GM21786 (cell line): ENCODE measurements around the gene RFTN1.

Experiments
- ATAC-seq: cut with Tn5 transposase; IDR thresholded peaks from one replicate; pipeline ENCODE4 v1.9.1; 2021; ENCODE audit not compliant: unreplicated experiment

The RFTN1 gene

DNA sequence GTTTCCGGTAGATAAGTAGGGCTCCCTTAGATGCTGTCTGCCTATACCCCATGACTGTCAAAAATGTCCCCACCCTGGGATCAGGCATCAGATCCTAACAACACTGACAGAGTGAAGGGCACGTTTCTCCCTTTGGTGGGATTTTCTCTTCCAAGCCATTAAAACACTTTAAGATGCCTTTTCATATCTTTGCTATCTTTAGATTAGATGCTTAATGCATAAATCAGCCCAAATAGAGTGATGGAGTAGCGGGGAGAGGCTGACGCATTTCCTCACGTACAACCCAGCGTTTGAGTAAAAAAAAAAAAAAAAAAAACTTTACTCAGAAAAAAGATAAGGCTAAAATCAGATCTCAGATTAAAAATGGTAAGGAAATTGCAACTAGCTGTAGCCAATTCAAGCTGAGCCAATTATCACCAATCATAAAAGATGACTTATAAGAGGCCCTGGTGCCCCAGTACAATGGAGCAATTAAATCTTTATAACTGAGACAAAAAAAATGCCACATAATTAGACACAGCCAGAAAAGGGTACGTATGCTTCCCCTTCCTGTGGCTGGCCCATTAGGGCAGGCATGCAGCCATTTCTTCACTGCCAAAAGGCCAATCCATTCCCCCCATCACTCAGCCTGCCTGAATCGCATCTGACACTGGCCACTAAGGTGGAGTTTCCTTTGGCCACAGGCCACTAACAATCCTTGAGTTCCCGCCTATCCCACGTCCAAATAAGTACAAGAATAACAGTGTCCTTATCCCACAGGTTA is 45.0 kb downstream of the RFTN1 start:
- ATAC-seq, result no peak

DNA sequence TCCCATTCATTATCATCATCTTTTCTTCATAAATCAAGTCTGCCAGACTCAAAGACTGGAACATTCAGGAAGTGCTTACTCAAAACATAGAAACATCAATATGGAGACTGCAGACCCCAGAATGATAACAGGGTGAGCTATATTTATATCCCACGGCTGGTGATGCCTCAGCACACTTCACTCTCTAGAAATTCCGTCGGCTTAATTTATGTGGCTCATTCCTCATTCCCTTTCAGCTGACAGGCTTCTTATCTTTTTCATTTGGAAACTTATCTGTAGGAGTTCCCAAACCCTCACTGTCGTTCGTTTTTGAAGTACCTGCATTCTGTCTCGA is 45.5 kb downstream of the RFTN1 start:
- no peak for ATAC-seq

DNA sequence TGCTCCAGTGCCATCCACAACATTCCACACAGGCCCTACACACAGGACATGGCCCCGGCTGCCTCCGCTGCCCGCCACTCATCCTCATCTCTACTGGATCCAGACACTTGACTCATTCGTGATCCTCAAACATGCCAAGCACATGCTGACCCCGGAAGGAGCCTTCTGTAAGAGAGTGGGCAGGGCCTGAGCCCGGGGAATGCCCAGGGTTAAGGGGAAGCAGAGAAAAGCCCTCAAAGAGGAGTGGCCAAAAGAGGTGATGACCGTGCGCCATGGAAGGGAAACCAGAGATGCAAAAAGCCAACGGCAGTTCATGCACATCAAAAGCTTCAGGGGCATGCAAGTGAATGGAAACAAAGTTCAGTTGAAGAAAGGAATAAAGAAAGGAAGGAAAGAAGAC is 46.1 kb downstream of the RFTN1 start:
- peak; percentile 90 for ATAC-seq

DNA sequence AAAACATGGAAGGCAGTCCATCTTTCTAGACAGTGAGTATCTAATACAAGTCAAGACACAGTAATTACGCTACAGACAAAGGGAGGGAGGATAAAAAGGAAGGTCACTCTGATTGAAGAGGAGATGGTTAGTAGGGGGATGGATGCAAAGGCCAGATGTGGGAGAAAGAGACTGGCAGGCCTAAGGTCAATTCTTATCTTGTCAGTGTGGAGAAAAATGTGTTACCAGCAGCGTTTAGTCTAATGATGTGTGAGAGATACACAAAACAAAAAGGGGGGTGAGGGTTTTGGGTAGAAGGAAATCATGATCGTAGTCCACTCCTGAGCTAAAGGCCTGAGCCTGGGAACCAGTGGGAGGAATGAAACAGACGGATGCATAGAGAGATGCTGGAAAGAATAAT is 46.7 kb downstream of the RFTN1 start:
- no peak for ATAC-seq

DNA sequence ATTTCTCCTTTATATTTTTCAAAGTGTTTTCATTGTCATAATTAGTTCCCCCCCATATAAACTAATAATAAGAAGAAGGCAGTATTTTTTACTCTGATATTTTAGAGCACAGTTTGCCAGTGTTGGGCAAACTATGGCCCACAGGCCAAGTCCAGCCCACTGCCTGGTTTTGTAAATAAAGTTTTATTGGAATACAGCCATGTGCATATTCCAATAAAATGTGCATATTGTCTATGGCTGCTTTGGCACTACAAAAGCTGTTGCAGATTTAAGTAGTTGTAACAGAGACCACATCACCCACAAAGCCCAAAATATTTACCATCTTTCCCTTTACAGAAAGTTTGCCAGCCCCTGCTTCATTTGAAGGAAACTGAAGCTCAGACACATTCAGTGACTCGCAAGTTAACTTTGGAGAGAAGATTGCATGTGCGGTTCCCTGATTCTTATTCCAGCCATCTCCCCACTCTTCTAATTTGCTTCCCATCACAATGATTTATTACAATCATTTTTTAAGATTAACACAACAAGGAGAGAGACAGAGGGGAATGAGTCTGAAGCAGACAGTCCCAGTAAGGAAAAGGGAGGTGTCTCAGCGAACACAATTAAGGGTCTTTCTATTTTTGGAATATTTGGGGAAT is 48.9 kb downstream of the RFTN1 start:
- no peak for ATAC-seq

DNA sequence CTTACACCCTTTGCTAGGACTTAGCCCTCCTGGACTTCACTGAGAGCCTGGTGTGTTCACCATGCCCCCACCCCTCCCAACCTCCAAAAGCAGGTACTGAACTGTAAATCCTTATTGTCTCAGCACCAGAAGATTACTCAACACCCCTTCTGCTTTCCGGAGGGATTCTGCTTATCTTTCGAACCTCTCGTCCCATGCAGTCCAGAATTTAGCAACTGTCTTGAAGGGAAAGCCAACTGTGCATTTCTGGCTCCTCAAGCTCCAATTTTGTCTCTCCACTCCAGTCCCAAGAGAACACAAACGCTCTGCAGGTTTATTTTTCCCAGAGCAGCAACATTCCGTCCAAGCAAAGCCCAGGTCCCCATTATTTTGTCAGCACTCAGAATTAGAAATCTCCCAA is 49.6 kb downstream of the RFTN1 start:
- ATAC-seq, result no peak

DNA sequence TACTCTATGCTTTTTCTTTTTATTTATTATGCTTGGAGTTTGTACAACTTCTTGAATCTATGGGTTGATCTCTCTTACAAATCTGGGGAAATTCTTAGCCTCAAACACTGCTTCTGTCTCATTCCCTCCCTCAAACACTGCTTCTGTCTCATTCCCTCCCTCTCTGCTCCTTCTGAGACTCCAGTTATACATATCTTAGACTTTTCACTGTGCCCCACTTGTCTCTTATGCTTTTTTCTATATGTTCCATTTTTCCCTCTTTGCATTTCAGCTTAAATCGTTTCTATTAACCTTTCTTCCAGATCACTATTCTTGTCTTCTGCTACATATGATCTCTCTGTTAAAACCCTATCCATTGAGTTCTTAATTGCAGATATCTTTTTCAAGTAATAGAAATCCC is 50.4 kb downstream of the RFTN1 start:
- ATAC-seq, result no peak

DNA sequence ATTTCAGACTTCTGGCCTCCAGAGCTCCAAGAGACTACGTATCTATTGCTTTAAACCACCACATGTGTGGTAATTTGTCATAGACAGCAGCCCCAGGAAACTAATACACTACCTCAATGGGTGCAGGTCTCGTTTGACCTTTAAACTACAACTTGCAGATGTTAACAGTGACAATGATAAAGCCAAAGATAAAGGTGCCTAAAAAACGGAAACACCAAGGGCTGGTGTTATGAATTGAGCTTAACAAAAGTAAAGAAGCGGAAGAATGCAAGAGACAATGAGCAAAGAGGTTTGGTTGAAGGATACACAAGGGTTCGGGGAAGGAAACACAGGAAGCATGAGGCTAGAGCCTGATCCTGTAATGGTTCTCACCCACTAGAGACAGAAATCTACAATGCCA is 50.8 kb downstream of the RFTN1 start:
- ATAC-seq, result no peak

DNA sequence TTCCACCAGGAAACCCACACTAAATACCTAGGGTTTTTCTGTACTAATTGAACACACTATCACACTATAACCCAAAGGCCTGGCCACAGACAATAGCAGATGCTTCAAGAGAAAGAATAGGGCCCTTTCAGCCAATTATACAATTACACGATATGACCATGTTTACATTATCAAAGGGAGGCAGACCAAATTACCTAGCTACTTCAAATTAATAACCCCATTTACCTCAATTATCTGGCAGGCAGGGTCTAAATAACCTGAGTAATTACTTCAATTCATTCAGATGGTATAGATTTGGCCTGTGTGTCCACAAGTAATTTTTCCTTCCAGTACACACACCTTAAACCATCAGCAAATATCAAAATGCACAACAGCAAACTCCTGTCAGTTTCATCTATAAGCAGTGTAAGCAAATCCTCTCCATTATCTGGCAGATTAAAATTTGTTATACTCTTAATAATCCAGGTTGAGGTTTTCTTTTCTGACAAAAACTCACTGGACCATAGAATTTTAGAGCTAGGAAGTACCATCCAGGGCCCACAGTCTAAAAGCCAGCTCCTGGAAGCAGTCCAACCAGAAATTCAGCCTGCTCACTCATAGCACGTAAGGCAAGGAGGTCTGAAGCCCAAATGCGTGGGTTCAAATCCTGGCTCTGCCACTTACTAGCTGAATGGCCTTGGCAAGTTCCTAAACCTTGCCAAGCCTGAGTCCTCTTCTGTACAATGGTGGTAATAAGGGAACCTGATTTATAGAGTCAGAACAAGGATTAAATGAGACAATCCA is 51.8 kb downstream of the RFTN1 start:
- no peak for ATAC-seq

DNA sequence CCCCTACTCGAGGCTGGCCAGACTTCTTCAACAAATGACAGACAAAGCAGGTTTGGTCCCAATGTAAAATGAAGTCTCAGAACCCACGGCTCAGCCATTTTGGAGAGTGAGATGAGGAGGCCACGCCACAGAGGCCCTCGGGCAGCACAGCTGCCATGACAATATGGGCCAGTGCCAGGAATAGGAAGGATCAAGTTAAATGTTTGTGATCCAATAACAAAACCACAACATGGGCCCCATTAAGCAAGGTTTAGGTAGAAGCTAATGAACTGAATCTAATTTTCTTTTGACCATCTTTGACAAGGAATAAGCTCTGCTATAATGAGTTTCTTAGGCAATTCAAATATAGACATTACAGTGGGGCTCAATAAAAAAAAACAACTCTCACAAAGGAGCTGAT is 52.6 kb downstream of the RFTN1 start:
- ATAC-seq, result no peak

DNA sequence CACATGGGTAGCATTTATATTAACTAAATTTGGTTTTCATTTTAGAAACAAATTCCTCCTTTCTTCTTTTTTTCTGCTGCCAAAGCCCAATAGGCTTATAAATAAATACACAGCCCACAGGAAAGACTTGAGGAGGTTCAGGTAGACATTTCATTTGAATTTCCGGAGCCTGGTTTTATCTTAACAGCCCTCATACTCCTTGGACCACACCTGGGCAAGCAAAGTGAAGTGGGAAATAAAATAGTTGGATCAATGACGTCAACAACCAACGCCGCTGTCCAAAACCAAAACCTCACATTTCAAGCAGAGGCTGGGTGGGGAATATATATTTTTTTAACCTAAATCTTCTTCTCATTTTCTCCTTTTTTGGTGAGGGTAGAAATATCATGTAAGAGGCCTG is 53.2 kb downstream of the RFTN1 start:
- ATAC-seq, result no peak

DNA sequence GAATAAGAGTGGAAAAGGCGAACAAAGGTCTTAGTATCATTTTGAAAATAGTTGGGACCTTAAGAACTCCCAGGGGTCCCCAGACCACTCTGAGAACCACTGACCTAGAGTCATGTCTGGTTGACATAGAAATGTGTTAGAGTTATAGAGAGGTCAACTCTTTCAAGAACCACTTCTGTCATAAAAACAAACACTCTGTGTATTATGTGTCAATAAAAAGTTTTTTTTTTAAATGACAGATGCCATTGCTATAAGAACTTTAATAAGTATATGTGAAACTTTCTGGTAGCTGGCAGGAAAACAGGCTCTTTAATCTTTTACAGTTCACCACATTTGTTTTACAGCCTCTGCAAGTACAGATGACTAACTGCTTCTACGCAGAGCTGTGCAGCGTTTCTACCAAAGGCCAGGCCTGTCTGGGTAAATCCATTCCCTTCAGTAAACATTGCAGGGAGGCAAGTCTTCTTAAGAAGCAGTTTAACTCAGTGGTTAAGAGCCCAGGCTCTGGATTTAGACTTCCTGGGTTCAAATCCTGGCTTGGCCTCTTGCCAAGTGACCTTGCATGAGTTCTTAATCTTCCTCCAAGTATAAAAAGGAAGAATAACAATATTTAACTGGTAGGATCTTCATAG is 56.6 kb downstream of the RFTN1 start:
- no peak for ATAC-seq

DNA sequence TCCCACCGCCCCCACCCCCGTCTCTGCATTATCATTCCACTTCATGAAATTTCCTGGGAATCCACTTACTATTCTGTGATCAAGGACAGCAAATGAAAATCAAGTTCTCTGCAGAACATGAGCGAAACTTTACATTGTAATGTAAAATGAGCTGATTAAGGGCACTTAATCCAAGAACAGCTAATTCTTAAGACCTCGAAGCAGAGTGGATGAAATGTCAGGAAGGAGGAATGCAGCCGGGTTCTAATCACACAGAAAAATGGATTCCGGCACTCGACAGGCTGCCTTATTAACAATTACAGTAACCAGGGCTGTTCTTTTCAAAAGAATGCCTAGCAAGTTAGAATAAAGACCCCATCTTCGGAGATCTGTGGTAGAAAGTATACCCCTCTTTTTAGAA is 57.5 kb downstream of the RFTN1 start:
- no peak for ATAC-seq

DNA sequence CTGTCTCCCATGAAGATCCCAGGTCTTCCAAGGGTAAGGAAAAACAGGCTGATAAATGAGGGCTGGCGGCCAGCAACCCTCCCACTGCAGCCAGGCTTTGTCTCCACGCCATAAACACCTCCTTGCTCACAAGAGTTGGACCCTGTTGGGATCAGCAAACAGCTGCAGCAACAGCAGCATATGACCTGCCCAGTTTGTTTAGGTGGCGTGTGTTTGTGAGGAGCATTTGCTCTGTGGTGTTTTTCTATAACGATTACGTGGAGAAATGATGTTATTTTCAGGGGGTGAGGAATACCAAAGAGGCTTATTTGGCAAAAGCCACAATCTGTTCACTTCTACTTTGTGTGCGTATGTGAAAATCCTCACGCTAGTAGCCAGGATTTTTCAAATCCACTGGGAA is 58.5 kb downstream of the RFTN1 start:
- ATAC-seq, result no peak

DNA sequence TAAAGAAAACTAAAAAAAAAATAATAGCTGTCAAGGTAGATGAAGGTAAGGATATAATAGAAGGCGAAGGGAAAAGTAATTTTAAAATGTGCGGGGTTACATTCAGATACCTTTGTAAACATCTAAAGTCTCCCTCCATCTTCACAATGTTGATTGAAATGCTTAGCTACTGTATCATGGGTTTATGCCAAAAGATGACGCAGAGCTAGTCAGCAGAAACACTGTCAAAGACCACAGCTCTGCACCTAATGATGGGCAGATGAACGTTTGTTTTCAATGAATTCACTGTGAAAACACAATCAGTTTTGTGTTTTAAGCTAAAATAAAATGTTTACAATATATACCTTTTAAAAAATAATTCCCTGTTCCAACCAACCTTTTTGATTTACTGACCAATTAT is 61.2 kb downstream of the RFTN1 start:
- ATAC-seq, result no peak

DNA sequence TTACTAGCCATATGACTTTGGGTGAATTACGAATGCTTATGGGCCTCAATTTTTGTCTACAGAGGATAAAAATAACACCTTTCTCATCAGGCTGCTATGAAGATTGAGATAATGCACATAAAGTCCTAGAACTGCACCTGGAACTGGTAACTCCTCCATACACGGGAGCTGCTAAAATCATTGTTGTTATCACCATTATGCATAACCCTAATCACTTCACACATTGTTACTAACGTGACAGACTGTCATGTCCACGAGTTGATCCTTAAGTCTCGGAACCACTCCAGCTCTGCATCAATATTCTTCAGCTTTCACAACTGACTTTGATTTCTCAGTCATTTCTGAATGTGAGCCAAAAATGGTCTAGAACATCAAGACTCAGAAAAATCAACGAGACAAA is 64.1 kb downstream of the RFTN1 start:
- no peak for ATAC-seq

DNA sequence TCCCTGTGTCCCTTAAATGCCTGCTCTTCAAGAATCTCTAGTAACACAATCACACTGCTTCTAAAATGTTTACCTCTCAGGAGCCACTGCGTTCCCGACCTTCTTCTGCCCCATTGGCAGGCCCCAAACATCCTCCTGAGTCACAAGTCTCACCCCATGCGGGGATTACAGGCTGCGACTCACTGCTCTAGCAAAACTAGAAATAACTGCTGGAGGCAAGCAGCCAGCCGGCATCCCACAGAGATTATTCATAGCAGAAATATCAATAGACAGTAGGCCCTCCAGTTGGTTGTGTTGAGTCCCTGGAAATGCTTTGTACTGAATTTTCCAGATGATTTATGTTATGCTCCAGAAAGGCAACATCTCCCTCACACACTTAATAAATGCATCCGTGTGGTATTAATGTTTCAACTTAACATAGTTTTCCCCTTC is 64.8 kb downstream of the RFTN1 start:
- ATAC-seq, result peak; percentile 41

DNA sequence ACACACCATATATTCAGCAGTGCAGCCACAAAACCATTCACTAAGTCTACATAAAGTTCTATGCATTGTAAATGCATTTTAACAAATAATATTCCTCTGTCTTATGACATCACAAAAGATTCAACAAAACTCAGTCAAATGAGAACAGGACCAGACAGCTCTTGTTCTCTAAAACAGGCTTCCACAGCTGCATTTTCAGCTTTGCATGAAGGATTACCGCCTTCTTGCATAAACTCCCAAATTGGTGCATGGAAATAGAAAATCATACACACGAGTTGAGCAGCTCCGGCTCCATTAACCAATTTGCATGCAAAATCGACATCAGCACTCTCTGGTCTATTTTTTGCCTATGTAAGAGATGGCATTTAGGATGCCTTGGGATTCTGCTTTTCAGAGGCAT is 66.4 kb downstream of the RFTN1 start:
- ATAC-seq, result no peak

DNA sequence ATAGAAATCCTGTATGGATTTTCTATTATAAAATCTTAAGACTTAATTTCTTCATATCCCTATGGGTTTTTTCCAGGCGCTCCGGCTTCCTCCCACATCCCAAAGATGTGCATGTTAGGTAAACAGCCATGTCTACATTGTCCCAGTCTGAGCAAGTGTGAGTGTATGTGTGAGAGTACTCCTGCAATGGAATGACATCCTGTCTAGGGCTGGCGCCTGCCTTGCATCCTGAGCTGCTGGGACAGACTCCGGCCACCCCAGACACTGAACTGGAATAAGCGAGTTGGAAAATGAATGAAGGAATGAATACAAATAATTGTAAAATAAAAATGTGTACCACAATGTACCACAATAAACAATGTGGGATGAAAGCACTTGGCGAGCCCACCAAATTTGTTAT is 69.2 kb downstream of the RFTN1 start:
- ATAC-seq, result no peak

DNA sequence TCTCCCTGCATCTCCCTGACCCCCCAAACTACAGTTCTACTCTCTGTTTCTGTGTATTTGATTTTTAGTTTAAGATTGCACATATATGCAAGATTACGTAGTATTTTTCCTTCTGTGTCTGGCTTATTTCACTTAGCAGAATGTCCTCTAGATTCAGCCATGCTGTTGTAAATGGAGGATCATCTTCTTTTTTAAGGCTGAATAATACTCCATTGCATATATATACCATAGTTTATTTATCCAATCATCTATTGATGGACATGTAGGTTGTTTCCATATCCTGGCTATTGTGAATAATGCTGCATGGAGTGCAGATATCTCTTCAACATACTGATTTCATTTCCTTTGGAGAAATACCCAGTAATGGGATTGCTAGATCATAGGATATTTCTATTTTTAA is 70.8 kb downstream of the RFTN1 start:
- ATAC-seq, result no peak

DNA sequence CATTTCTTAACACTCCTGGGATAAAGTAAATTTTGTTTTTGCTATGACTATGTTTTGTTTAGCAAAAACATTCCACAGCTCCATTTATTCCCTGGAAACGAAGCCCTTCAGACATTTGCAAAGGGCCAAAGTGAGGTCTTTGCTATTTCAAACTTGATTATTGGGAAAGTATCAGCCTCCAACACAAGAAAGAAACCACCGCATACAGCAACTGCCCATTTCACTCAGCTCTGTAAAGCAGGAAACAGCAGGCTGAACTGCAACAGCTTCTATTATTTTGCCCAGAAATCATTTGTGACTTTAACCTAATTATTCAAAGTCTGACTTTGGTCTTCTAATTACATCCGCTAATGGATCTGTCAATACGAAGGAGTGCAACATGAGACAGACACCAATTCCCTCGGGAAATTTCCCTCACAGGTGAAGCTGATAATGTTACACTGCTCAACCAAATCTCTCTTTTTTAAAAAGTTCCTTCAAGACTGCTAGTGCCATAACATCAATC is 72.1 kb downstream of the RFTN1 start:
- ATAC-seq, result peak; percentile 47
